ENCODE data around the gene ALKBH5. TPM values are rescaled to one million over a fixed set of nuclear protein-coding genes. Genes with fewer than 3 reads are reported as not detected.

The ALKBH5 gene
- total and polyA plus RNA-seq, 2 donors (not counting 1 experiment from before 2014, with no cell fraction given): 70.3 to 103 TPM

DNA sequence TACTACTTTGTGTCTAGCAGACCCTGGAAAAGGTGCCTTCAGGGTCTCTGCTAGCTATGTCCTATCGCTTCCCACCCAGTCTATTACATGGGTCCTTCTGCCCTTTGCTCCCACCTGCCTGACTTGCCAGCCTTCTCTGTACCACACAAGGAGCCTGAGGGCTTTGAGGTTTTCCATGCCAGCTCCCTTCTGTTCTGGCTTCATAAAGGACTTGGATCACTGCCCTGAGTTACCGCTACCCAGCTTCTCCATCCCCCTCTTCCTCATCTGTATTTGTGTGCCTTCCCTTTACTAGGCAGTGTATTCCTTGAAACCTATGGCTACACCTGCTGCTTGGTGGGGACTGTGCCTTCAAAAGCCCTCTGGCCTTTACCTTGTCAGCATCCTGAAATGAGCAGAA lies 22.2 kb downstream of the ALKBH5 start:
- peaks cover 22% of the 10 kb centered on the region for H3K36me3 ChIP-seq (ENCODE audit: control insufficient read depth, insufficient read depth, low read length)
- no peak for DNase-seq (ENCODE audit: low read depth in 2 of 2)
- H3K4me3 ChIP-seq (replicated peaks in 1 of 4; ENCODE audit: control extremely low read depth in 1 of 4, insufficient read depth in 1 of 4, low read depth in 3 of 4, low read length in 4 of 4): no peak overlapping the region
- no peak overlapping the region for H3K4me2 ChIP-seq (ENCODE audit: extremely low read depth, insufficient read depth, low read length)
- H3K9ac ChIP-seq (ENCODE audit: insufficient read depth, low read length): no peak overlapping the region
- H3K27me3 ChIP-seq (ENCODE audit: control insufficient read depth, insufficient read depth, low read length): no peaks in the 10 kb centered on the region
- no peak for TF ChIP-seq EZH2 (IDR thresholded peaks at IDR 0.05; ENCODE audit: low read length, missing control alignments)
- TF ChIP-seq, protein P1, sequence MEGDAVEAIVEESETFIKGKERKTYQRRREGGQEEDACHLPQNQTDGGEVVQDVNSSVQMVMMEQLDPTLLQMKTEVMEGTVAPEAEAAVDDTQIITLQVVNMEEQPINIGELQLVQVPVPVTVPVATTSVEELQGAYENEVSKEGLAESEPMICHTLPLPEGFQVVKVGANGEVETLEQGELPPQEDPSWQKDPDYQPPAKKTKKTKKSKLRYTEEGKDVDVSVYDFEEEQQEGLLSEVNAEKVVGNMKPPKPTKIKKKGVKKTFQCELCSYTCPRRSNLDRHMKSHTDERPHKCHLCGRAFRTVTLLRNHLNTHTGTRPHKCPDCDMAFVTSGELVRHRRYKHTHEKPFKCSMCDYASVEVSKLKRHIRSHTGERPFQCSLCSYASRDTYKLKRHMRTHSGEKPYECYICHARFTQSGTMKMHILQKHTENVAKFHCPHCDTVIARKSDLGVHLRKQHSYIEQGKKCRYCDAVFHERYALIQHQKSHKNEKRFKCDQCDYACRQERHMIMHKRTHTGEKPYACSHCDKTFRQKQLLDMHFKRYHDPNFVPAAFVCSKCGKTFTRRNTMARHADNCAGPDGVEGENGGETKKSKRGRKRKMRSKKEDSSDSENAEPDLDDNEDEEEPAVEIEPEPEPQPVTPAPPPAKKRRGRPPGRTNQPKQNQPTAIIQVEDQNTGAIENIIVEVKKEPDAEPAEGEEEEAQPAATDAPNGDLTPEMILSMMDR (conservative IDR thresholded peaks at IDR 0.05 in 1 of 2, IDR thresholded peaks at IDR 0.05 in 1 of 2; ENCODE audit: low read depth in 1 of 2, low read length in 2 of 2): no peak
- H2AFZ ChIP-seq (ENCODE audit: low read length): no peak overlapping the region
- no peaks in the 10 kb centered on the region for H3K4me1 ChIP-seq (ENCODE audit: control insufficient read depth, extremely low read depth, insufficient read depth, low read length)
- H3K27ac ChIP-seq (ENCODE audit: insufficient read depth, low read length): no peak overlapping the region
- H3K79me2 ChIP-seq (ENCODE audit: control insufficient read depth, insufficient read depth, low read length): peaks cover 20% of the 10 kb centered on the region
- no peaks in the 10 kb centered on the region for H3K9me3 ChIP-seq (ENCODE audit: control insufficient read depth, insufficient read depth, low read depth, low read length)
- no peaks in the 10 kb centered on the region for H4K20me1 ChIP-seq (ENCODE audit: control insufficient read depth, extremely low read depth, insufficient read depth, low read length)

DNA sequence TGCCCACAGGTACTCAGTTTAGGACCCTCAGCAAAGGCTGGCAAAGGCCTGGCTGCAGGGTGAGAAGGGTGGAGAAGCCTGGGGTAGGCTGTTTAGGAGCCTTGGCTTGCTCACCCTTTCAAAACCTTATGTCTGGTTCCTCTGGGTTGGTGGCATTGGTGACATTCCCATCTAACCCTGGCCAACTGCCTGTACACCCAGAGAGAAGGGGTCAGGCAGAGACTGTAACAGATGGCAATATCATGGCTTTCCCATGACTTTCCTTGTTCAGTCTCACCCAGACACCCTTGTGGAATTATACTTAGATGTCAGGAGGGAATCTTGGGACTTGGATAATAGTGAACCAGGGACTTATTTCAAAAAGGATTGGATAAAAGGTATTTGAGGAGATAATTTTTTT lies 23.3 kb downstream of the ALKBH5 start:
- Histone ChIP-seq H3K9ac (ENCODE audit: insufficient read depth, low read length) (no peak overlapping the region), H3K4me2 (ENCODE audit: extremely low read depth, insufficient read depth, low read length) (no peak overlapping the region), H3K27me3 (ENCODE audit: control insufficient read depth, insufficient read depth, low read length) (no peaks in the 10 kb centered on the region), H3K4me1 (ENCODE audit: control insufficient read depth, extremely low read depth, insufficient read depth, low read length) (no peaks in the 10 kb centered on the region), H2AFZ (ENCODE audit: low read length) (no peak overlapping the region), H3K79me2 (ENCODE audit: control insufficient read depth, insufficient read depth, low read length) (peaks cover 13% of the 10 kb centered on the region), H3K36me3 (ENCODE audit: control insufficient read depth, insufficient read depth, low read length) (peaks cover 22% of the 10 kb centered on the region), H4K20me1 (ENCODE audit: control insufficient read depth, extremely low read depth, insufficient read depth, low read length) (no peaks in the 10 kb centered on the region), H3K9me3 (ENCODE audit: control insufficient read depth, insufficient read depth, low read depth, low read length) (no peaks in the 10 kb centered on the region), H3K4me3 (replicated peaks in 1 of 4; ENCODE audit: control extremely low read depth in 1 of 4, insufficient read depth in 1 of 4, low read depth in 3 of 4, low read length in 4 of 4) (no peak overlapping the region), H3K27ac (ENCODE audit: insufficient read depth, low read length) (no peak overlapping the region)
- TF ChIP-seq EZH2 (IDR thresholded peaks at IDR 0.05; ENCODE audit: low read length, missing control alignments): no peak
- TF ChIP-seq, protein P1 (conservative IDR thresholded peaks at IDR 0.05 in 1 of 2, IDR thresholded peaks at IDR 0.05 in 1 of 2; ENCODE audit: low read depth in 1 of 2, low read length in 2 of 2): no peak
- DNase-seq (ENCODE audit: low read depth in 2 of 2): no peak

DNA sequence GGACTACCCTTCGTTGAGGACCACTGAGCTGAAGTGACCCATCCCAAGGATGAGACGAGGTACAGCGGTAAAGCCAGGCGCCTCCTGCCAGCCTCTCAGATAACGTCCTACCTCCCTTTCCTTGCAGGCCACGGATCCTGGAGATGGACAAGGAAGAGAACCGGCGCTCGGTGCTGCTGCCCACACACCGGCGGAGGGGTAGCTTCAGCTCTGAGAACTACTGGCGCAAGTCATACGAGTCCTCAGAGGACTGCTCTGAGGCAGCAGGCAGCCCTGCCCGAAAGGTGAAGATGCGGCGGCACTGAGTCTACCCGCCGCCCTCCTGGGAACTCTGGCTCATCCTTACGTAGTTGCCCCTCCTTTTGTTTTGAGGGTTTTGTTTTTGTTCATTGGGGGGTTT lies 24.5 kb downstream of the ALKBH5 start:
- Histone ChIP-seq H4K20me1 (ENCODE audit: control insufficient read depth, extremely low read depth, insufficient read depth, low read length) (no peaks in the 10 kb centered on the region), H2AFZ (ENCODE audit: low read length) (no peak overlapping the region), H3K36me3 (ENCODE audit: control insufficient read depth, insufficient read depth, low read length) (peaks cover 21% of the 10 kb centered on the region), H3K27me3 (ENCODE audit: control insufficient read depth, insufficient read depth, low read length) (no peaks in the 10 kb centered on the region), H3K9me3 (ENCODE audit: control insufficient read depth, insufficient read depth, low read depth, low read length) (no peaks in the 10 kb centered on the region), H3K27ac (ENCODE audit: insufficient read depth, low read length) (no peak overlapping the region), H3K79me2 (ENCODE audit: control insufficient read depth, insufficient read depth, low read length) (peaks cover 9% of the 10 kb centered on the region), H3K4me3 (replicated peaks in 1 of 4; ENCODE audit: control extremely low read depth in 1 of 4, insufficient read depth in 1 of 4, low read depth in 3 of 4, low read length in 4 of 4) (no peak overlapping the region), H3K9ac (ENCODE audit: insufficient read depth, low read length) (no peak overlapping the region), H3K4me2 (ENCODE audit: extremely low read depth, insufficient read depth, low read length) (no peak overlapping the region), H3K4me1 (ENCODE audit: control insufficient read depth, extremely low read depth, insufficient read depth, low read length) (no peaks in the 10 kb centered on the region)
- DNase-seq (ENCODE audit: low read depth in 2 of 2): no peak
- TF ChIP-seq, protein P1 (conservative IDR thresholded peaks at IDR 0.05 in 1 of 2, IDR thresholded peaks at IDR 0.05 in 1 of 2; ENCODE audit: low read depth in 1 of 2, low read length in 2 of 2): no peak
- TF ChIP-seq EZH2 (IDR thresholded peaks at IDR 0.05; ENCODE audit: low read length, missing control alignments): no peak
